ENCODE data around the gene PRMT7.
A peak's percentile ranks its signal among the peaks of the same experiment; 100 is the strongest.

PRMT7 gene

GRCh38 chr16:68389006-68389405, 78.2 kb downstream of the PRMT7 start:
- no peak for TF ChIP-seq ZFX (IDR thresholded peaks at IDR 0.05)
- no peak for TF ChIP-seq CTCF (conservative IDR thresholded peaks at IDR 0.05)
- H3K27ac ChIP-seq, result no peak overlapping the region

GRCh38 chr16:68389750-68390371, 79.0 kb downstream of the PRMT7 start:
- TF ChIP-seq CTCF (conservative IDR thresholded peaks at IDR 0.05), result no peak
- no peak for TF ChIP-seq ZFX (IDR thresholded peaks at IDR 0.05)
- no peak overlapping the region for H3K27ac ChIP-seq

GRCh38 chr16:68393333-68393732, 82.5 kb downstream of the PRMT7 start:
- TF ChIP-seq ZFX (IDR thresholded peaks at IDR 0.05) (no peak), CTCF (conservative IDR thresholded peaks at IDR 0.05) (no peak)
- no peak overlapping the region for H3K27ac ChIP-seq

GRCh38 chr16:68395167-68395786, 84.5 kb downstream of the PRMT7 start:
- H3K27ac ChIP-seq, result no peak overlapping the region
- no peak for TF ChIP-seq CTCF (conservative IDR thresholded peaks at IDR 0.05)
- no peak for TF ChIP-seq ZFX (IDR thresholded peaks at IDR 0.05)

DNA sequence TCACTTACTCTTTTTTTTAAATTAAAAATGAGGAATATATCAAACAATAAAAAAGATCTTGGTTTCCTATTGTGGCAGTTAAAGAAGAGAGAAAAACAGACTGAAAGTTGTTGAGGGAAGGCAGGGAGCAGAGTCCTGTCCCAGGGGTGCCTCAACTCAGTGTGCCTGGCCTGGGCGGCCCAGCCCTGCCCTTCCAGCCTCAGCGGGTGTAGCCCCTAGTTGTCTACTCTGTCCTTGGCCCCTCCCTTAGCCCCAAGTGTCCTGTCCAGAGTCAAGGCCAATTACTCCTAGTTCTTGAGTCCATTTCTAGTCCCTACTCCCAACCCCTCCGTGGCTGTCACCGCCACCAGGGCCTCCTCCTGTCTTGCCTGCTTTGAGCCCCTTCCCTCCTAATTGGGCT, 85.0 kb downstream of the PRMT7 start:
- no peak overlapping the region for H3K27ac ChIP-seq
- TF ChIP-seq ZFX (IDR thresholded peaks at IDR 0.05), result no peak
- TF ChIP-seq CTCF (conservative IDR thresholded peaks at IDR 0.05), result no peak

DNA sequence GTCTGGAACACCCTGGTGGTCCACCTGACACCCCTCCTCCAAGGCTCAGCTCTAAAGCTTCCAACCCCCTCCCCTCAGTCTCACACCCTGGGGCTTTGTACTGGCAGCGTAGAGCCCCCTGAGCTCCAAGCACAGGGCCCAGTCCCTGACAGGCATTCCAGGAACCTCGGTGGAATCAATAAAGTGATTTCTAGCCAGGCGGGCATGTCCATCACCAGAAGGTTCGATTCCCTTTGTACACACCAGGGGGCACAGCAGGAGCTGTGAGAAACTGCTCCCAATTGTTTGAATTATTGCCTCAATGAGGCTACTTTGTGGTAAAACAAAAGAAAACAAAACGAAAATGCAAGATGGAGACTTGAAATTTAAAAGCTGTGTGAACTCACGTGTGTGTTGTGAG, 85.7 kb downstream of the PRMT7 start:
- no peak overlapping the region for H3K27ac ChIP-seq
- no peak for TF ChIP-seq ZFX (IDR thresholded peaks at IDR 0.05)
- peak; percentile 84 for TF ChIP-seq CTCF (conservative IDR thresholded peaks at IDR 0.05)

DNA sequence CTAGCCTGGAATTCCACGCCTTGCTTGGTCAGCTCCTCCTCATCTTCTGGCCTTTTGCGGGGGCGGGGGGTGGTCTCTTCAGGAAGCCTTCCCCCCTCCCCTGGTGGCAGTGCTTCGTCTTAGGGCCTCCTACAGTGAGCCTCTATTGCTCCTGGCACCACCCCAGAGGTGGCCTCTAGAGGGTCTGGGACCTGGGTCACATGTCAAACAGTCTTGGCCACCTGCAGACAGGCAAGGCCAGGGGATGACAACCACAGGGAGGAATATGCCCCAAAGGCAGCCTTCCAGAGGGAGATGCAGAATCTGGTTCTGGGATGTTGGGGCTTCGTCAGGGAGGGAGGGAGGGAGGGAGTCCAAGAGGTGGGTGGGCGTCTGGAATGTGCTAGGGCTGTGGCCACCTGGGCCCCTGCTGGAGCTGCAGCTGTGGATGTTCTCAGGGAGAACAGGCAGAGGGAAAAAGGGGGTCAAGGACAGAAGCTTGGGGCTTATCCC, 86.9 kb downstream of the PRMT7 start:
- TF ChIP-seq ZFX (IDR thresholded peaks at IDR 0.05) (no peak), CTCF (conservative IDR thresholded peaks at IDR 0.05) (no peak)
- H3K27ac ChIP-seq, result no peak overlapping the region
